HepG2 (cell line): Measurements from ENCODE around the gene ATP6V0D1. TPM values are rescaled to one million over a fixed set of nuclear protein-coding genes. Genes with fewer than 3 reads are reported as not detected.
A peak's percentile ranks its signal among the peaks of the same experiment; 100 is the strongest.

ENCODE experiments used
- ARNT2 ChIP-seq: sonication (generic); formaldehyde crosslinking; IDR thresholded peaks from 2 replicates; pipeline ENCODE4 v1.8.0; 2022; ENCODE audit warnings: mild to moderate bottlenecking, low read depth, missing genetic modification reagents, moderate library complexity
- GATA4 ChIP-seq: sonication (generic); IDR thresholded peaks from 2 replicates; pipeline ENCODE4 v1.6.1; 2016; ENCODE audit warnings: antibody characterized with exemption, low read depth, borderline replicate concordance
- KDM4B ChIP-seq: sonication (generic); formaldehyde crosslinking; IDR thresholded peaks from 2 replicates; pipeline ENCODE4 v1.4.0; 2020; ENCODE audit warnings: missing genetic modification reagents
- KLF13 ChIP-seq: sonication (generic); formaldehyde crosslinking; IDR thresholded peaks from 2 replicates; pipeline ENCODE4 v1.4.0; 2020; ENCODE audit warnings: mild to moderate bottlenecking, missing genetic modification reagents
- MTF2 ChIP-seq: sonication (generic); formaldehyde crosslinking; IDR thresholded peaks from 2 replicates; pipeline ENCODE4 v1.5.0; 2020; ENCODE audit warnings: missing genetic modification reagents, borderline replicate concordance
- SATB2 ChIP-seq: sonication (generic); formaldehyde crosslinking; IDR thresholded peaks from 2 replicates; pipeline ENCODE4 v1.5.0; 2020; ENCODE audit warnings: missing genetic modification reagents
- SNAI1 ChIP-seq: sonication (generic); formaldehyde crosslinking; IDR thresholded peaks from 2 replicates; pipeline ENCODE4 v1.5.0; 2020; ENCODE audit warnings: mild to moderate bottlenecking, missing genetic modification reagents, borderline replicate concordance
- SP140L ChIP-seq: sonication (generic); formaldehyde crosslinking; IDR thresholded peaks from 2 replicates; pipeline ENCODE4 v1.4.0; 2020; ENCODE audit warnings: missing genetic modification reagents, borderline replicate concordance
- SP2 ChIP-seq: sonication (generic); formaldehyde crosslinking; IDR thresholded peaks from 2 replicates; pipeline ENCODE4 v1.5.1; 2020; ENCODE audit warnings: mild to moderate bottlenecking, missing genetic modification reagents
- SRF ChIP-seq: IDR thresholded peaks from 2 replicates; pipeline ENCODE4 v1.6.1; 2011; ENCODE audit warnings: mild to moderate bottlenecking, low read depth, low read length, moderate library complexity
- TEAD2 ChIP-seq: sonication (generic); formaldehyde crosslinking; IDR thresholded peaks from 2 replicates; pipeline ENCODE4 v1.9.0; 2021; ENCODE audit warnings: missing genetic modification reagents
- ZNF260 ChIP-seq: sonication (generic); formaldehyde crosslinking; IDR thresholded peaks from 2 replicates; pipeline ENCODE4 v1.4.0; 2020; ENCODE audit warnings: missing genetic modification reagents, low read depth, mild to moderate bottlenecking, borderline replicate concordance
- ZNF792 ChIP-seq: IDR thresholded peaks from 2 replicates; pipeline ENCODE4 v1.6.1; 2016
- ZSCAN9 ChIP-seq: IDR thresholded peaks from 2 replicates; pipeline ENCODE4 v1.6.1; 2016; ENCODE audit warnings: borderline replicate concordance
- polyA plus RNA-seq, 8 experiments: library from polyadenylated mRNA; depleted of rRNA in 3 of 8; stranded (reverse) in 7 of 8; unstranded in 1 of 8; fragments of >200 nt; fragmentation: Illumina TruSeq in 4 of 8; extraction: Trizol in 4 of 8; gene quantifications; 2 replicates each; pipeline versions ENCODE4 v1.2.1 to v1.2.3, GENCODE V29; 2011 to 2016; ENCODE audit warnings: low read depth in 4 of 8, missing spikeins in 1 of 8, mixed read lengths in 1 of 8; ENCODE audit not compliant: insufficient read depth in 1 of 8
- total RNA-seq, 5 experiments: library from RNA; depleted of rRNA; stranded (reverse); fragments of >200 nt; fragmentation: Illumina TruSeq; extraction: Trizol; gene quantifications; 2 replicates each; pipeline ENCODE4 v1.2.3, GENCODE V29; 2016; ENCODE audit warnings: low read depth in 1 of 5
- TF ChIP-seq, protein P1 (sequence below): IDR thresholded peaks from 2 replicates; pipeline ENCODE4 v1.6.1; 2016; ENCODE audit warnings: mild to moderate bottlenecking
- TF ChIP-seq, protein P2 (sequence below): fragments of 450-650 bp; IDR thresholded peaks from 2 replicates; pipeline ENCODE4 v1.6.1; 2017
- TF ChIP-seq, protein P3 (sequence below): sonication (generic); formaldehyde crosslinking; IDR thresholded peaks from 2 replicates; pipeline ENCODE4 v1.8.1; 2023; ENCODE audit warnings: mild to moderate bottlenecking, moderate library complexity, missing genetic modification reagents
- TF ChIP-seq, protein P4 (sequence below): sonication (generic); formaldehyde crosslinking; IDR thresholded peaks from 2 replicates; pipeline ENCODE4 v1.4.0; 2020; ENCODE audit warnings: mild to moderate bottlenecking, missing genetic modification reagents
- TF ChIP-seq, protein P5 (sequence below): sonication (generic); formaldehyde crosslinking; IDR thresholded peaks from 2 replicates; pipeline ENCODE4 v1.5.1; 2020; ENCODE audit warnings: missing genetic modification reagents, mild to moderate bottlenecking, borderline replicate concordance
- TF ChIP-seq, protein P6 (sequence below): IDR thresholded peaks from 2 replicates; pipeline ENCODE4 v1.6.1; 2018; ENCODE audit warnings: missing genetic modification reagents, mild to moderate bottlenecking, missing compliant biosample characterization
- TF ChIP-seq, protein P7 (sequence below): IDR thresholded peaks from 2 replicates; pipeline ENCODE4 v1.6.1; 2012; ENCODE audit warnings: inconsistent platforms

The ATP6V0D1 gene
- total and polyA plus RNA-seq, 2 of the 13 experiments (the other 11 are each of a cell fraction or from before 2014, with no cell fraction given), result 51.1 to 61.3 TPM

DNA sequence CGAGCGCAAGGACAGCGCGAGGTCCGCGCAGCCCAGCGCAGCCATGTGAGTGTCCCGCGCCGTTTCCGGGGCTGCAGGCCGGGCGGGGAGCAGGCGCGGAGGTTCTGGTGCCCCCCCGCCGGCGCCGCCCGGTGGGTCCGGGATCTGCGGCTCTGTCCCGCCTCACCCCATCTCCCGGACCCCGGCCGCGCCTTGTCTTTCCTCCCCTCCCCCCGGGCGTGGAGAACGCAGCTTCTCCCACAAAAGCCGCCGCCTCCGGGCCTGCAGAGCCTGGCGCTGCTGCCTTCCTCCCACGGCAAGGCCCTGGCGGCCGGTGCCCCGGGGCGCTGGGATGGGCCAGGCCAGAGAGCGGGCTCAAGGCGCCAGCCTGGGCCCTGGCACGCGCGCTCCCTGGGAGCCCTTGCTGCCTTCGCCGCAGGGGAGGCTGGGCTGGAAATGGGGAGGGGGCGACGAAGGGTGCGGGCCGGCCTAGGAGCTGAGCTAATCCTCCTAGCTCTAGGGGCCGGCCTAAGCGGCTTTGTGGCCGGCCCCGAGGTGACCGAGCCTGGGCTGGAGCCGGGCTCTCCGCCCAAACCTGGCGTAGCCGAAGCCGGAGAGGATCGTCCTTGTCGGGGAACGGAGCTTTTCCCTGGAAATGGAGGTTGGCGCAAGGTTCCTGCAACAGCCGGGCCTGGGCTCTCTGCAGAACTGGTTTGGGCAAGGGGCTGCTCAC lies 48.1 kb upstream of the ATP6V0D1 start (continued):
- TF ChIP-seq KLF13 (CRISPR knock-in tag) (0 out of 2 replicates have a peak, but pooled peaks have one; percentile 25), SP2 (0 out of 2 replicates have a peak, but pooled peaks have one; percentile 15), ZSCAN9 (CRISPR knock-in tag) (no peak), SP140L (CRISPR knock-in tag) (no peak), TEAD2 (CRISPR knock-in tag) (0 out of 2 replicates have a peak, but pooled peaks have one; percentile 46), ARNT2 (CRISPR knock-in tag) (no peak), ZNF792 (CRISPR knock-in tag) (no peak), MTF2 (CRISPR knock-in tag) (0 out of 2 replicates have a peak, but pooled peaks have one; percentile 28), SRF (no peak), GATA4 (0 out of 2 replicates have a peak, but pooled peaks have one; percentile 54), SATB2 (no peak), ZNF260 (CRISPR knock-in tag) (no peak), KDM4B (CRISPR knock-in tag) (no peak), SNAI1 (CRISPR knock-in tag) (no peak)
- TF ChIP-seq, protein P1, sequence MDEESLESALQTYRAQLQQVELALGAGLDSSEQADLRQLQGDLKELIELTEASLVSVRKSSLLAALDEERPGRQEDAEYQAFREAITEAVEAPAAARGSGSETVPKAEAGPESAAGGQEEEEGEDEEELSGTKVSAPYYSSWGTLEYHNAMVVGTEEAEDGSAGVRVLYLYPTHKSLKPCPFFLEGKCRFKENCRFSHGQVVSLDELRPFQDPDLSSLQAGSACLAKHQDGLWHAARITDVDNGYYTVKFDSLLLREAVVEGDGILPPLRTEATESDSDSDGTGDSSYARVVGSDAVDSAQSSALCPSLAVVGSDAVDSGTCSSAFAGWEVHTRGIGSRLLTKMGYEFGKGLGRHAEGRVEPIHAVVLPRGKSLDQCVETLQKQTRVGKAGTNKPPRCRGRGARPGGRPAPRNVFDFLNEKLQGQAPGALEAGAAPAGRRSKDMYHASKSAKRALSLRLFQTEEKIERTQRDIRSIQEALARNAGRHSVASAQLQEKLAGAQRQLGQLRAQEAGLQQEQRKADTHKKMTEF (CRISPR knock-in tag), result peak; percentile 33; the same call in 1 of the 2 replicates
- TF ChIP-seq, protein P2, sequence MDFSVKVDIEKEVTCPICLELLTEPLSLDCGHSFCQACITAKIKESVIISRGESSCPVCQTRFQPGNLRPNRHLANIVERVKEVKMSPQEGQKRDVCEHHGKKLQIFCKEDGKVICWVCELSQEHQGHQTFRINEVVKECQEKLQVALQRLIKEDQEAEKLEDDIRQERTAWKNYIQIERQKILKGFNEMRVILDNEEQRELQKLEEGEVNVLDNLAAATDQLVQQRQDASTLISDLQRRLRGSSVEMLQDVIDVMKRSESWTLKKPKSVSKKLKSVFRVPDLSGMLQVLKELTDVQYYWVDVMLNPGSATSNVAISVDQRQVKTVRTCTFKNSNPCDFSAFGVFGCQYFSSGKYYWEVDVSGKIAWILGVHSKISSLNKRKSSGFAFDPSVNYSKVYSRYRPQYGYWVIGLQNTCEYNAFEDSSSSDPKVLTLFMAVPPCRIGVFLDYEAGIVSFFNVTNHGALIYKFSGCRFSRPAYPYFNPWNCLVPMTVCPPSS, result no peak
- TF ChIP-seq, protein P3, sequence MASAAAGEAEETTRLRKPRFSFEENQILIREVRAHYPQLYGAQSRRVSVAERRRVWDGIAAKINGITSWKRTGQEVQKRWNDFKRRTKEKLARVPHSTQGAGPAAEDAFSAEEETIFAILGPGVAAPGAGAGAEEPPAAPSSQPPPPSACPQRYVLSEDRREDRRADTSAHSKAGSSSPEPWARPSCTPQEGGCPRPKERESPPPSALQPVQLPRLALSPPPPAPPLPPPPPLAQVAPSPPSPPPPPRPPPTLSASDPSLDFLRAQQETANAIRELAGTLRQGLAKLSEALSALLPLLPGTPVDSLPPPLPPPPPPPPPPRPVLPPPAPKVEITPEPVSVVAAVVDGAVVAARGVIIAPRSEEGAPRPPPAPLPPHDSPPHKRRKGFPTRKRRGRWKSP (CRISPR knock-in tag), result peak; percentile 96
- TF ChIP-seq, protein P4, sequence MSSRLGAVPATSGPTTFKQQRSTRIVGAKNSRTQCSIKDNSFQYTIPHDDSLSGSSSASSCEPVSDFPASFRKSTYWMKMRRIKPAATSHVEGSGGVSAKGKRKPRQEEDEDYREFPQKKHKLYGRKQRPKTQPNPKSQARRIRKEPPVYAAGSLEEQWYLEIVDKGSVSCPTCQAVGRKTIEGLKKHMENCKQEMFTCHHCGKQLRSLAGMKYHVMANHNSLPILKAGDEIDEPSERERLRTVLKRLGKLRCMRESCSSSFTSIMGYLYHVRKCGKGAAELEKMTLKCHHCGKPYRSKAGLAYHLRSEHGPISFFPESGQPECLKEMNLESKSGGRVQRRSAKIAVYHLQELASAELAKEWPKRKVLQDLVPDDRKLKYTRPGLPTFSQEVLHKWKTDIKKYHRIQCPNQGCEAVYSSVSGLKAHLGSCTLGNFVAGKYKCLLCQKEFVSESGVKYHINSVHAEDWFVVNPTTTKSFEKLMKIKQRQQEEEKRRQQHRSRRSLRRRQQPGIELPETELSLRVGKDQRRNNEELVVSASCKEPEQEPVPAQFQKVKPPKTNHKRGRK, result no peak
- TF ChIP-seq, protein P5, sequence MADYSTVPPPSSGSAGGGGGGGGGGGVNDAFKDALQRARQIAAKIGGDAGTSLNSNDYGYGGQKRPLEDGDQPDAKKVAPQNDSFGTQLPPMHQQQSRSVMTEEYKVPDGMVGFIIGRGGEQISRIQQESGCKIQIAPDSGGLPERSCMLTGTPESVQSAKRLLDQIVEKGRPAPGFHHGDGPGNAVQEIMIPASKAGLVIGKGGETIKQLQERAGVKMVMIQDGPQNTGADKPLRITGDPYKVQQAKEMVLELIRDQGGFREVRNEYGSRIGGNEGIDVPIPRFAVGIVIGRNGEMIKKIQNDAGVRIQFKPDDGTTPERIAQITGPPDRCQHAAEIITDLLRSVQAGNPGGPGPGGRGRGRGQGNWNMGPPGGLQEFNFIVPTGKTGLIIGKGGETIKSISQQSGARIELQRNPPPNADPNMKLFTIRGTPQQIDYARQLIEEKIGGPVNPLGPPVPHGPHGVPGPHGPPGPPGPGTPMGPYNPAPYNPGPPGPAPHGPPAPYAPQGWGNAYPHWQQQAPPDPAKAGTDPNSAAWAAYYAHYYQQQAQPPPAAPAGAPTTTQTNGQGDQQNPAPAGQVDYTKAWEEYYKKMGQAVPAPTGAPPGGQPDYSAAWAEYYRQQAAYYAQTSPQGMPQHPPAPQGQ (CRISPR knock-in tag), result no peak
- TF ChIP-seq, protein P6, sequence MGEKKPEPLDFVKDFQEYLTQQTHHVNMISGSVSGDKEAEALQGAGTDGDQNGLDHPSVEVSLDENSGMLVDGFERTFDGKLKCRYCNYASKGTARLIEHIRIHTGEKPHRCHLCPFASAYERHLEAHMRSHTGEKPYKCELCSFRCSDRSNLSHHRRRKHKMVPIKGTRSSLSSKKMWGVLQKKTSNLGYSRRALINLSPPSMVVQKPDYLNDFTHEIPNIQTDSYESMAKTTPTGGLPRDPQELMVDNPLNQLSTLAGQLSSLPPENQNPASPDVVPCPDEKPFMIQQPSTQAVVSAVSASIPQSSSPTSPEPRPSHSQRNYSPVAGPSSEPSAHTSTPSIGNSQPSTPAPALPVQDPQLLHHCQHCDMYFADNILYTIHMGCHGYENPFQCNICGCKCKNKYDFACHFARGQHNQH, result no peak
- TF ChIP-seq, protein P7, sequence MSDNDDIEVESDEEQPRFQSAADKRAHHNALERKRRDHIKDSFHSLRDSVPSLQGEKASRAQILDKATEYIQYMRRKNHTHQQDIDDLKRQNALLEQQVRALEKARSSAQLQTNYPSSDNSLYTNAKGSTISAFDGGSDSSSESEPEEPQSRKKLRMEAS, result peak; percentile 82
